ENCODE data around the gene ZNF407.

DNA sequence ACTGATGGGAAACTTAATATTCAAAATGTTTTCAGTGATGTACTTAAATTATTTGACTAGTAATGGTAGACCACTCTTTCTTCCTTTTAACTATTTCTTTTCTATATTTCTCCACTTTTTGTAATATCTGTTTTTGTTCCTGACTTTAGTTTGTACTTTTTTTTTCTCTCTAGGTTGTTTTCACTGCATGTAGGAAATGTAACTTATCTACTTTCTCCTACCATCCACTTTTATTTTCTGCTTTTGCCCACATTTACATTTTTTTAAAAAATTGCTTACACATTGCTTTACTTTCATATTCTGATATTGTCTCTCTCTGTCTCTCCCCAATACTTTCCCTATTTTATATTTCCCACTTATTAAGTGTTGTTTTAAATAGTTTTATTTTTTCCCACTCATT, 47.0 kb downstream of the ZNF407 start:
- no peak for TF ChIP-seq YY1 (IDR thresholded peaks at IDR 0.05; ENCODE audit: insufficient read depth, insufficient read length)
- no peak for TF ChIP-seq ZNF274 (IDR thresholded peaks at IDR 0.05; ENCODE audit: low read depth, low read length)

Measured in NT2/D1 (cell line).